ENCODE data around the gene WDR48.
"Not testable (repeated sequence)": the region's sequence is repeated elsewhere in the genome, so short reads cannot be mapped to it uniquely, and the experiment has no call there.

WDR48 gene

DNA sequence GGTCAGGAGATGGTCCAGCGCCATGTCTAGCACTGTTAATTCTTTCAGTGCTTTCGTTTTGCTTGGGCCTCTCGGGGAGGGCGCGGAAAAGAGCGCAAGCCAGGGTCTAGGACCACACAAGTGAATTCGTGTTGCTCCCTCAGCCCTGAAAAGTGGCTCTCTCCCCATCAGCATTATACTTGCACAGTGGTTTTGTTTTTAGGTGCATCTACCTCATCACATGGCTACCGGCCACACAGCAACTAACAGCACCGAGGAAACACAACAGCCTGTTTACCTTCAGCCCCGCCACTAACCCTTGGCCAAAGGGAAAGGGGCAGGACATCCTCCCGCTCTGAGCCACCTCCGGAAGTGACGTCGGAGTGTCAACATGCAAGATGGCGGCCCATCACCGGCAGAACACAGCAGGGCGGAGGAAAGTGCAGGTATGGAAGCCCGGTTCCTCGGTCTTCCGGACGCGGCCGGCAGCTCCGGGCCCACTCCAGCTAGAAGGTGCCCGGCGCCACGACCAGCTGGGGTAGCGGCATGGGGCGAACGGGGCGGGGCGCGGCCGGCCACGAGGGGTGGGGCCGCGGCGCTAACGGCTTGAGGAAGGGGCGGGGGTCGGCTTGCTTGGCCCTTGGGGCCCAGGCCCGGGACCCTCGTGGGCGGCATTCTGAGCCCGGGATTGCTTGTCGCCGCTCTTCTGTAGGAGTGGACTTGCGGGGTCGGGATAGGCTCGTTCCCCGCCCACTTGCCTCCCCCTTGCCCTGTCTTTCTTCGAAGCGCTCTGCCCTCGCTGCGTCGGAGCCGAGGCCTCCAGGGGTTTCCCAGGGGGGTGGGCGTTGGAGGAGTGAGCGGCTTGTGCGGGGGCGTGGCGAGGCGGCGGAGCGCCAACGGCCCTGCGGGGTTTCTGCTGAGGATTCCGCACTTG, at the start of gene WDR48, which contains the start of gene SCN11A:
TSS of gene WDR48 (plus strand) at position 368 of the 913 bp plus-strand sequence. CDS start at position 378, 10 bp downstream.
TSS of gene SCN11A (minus strand) at position 296 of the 913 bp plus-strand sequence. CDS start 101,582 bp downstream, outside the sequence.
- DNase-seq: peak; percentile 77 to 89 (median 84)

DNA sequence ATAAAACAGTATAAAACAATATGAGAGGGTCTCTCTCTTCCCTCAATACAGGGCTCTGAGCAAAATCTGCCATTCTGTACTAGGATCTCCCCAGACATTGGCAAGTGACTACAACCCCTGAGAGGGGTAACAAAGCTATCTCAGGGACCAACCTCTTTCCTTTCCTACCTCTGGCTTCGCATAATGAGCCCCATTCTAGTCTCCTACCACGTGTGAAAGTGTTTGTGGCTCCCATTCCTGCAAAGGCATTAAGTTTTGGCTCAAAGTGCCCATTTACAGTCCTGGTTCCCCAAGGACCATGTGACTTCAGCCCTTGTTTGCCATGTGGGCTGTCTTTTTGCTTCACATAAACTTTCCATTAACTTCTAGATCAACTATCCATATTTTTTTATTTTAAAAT, 46.5 kb upstream of the WDR48 start:
- DNase-seq: no peak

DNA sequence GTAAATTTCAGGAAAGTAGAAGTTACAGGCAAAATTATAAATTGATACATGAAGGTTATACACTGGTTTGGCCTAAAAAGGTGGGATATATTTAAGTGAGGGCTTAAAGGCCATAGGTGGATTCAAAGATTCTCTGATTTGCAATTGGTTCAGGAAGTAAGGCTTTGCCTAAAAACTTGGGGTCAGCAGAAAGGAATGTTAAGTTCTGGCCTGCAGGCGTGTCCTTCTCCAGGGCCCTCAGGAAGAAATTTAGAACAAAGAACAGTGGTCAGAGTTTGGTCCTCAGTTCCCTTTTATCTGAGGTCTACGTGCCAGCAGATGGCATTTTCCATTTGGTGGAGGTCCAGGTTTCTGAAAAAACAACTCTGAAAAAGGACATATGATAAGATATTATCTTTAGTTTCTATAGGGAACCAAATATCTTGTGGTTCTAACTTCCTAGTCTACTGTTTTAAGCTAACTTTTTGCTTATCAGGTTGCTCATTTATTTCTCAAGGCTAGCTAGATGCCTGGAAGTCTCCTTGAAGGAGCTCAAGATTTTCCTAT, 40.6 kb upstream of the WDR48 start:
- no peak for DNase-seq

DNA sequence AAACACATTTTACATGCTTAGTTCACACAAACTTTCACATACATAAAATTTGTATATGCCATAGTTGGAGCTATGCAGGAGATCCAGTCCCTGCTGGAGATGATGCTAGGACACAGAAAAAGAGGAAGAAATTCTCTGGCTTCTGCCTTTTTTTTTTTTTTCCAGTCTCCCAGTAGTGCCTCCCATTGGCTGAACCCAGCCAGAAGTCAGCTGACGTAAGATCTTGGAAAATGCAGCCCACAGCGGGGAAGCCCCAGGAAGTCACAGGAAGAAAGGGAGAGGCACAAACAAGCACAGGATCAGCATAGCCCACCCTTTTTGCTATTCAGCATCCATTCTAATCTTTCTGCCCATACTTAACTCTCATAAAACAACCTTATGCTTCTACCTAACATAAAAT, 38.5 kb upstream of the WDR48 start:
- DNase-seq: no peak

DNA sequence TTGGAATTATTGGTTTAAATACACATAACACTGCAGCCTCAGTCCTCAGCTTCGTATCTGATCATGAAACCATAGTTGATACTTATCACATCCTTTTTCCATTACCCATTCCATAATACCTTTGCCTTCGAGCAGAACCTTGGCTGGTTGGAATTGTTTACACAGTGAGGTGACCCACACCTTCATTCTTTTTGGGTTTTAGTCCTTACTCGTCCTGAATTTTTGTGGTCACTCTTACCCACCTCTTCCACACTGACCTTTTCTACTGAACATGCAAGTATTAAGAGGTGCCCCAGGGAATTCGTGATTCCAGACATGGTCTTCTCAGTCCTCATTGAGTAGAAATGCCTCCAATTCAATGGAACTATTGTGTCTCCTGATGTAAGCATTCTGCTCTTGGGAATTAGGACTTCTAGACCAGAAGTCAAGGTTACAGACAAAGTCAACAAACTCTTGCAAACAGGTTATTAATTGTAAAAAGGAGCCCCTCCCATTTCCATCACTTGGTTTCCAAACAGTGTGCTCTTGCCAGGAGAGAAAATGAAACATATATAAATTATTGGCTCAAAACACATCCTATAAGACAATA, 37.8 kb upstream of the WDR48 start:
- no peak for DNase-seq

DNA sequence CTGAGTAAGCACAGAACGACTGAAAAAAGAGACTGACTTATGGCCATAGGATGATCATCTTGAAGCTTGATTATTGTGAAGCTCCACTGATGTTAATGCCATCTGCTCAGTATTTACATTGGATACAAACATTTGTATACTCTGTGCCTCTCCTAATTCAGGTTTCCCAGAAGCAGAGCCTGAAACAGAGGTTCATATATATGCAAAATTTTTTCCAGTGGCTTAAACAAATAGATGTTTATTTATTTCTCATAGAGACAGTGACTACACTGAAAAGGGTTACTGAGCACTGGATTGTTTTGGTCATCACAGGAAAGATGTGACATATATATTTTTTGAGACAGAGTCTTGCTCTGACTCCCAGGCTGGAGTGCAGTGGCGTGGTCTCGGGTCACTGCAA, 36.4 kb upstream of the WDR48 start:
- DNase-seq: no peak

DNA sequence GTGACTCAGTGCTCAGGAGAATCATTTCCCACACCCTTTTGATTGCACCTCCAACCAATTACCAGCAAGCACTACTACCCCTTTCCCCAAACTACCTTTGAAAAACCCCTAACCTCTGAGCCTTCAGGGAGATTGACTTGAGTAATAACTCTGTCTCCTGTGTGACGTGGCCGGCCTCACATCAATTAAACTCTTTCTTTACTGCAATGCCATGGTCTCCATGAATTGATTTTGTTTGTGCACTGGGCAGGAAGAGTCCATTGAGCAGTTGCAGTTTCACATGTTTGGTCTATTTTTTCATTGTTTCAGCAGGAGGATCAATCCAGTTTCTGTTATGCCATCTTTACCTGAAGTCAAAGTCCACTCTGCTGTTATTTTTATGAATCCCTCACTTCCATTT, 32.5 kb upstream of the WDR48 start:
- no peak for DNase-seq

DNA sequence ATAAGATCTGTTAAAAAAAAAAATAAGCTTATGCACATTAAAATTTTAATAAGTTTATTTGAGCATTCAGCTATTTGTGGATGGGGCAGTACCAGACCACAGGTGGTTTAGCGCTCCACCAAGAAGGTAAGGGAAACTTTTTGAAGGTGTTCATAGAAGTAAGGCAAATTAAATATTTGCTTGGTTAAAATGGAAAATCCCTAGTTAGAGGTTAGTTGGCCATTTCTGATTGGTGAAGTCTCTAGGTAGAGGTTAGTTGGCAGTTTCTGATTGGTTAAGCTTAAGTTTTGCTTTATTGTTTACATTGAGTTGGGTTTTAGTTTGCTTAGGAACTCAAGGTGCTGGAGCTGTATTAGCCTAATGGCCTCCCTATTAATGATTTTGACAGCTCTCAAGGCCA, 30.8 kb upstream of the WDR48 start:
- DNase-seq: no peak

DNA sequence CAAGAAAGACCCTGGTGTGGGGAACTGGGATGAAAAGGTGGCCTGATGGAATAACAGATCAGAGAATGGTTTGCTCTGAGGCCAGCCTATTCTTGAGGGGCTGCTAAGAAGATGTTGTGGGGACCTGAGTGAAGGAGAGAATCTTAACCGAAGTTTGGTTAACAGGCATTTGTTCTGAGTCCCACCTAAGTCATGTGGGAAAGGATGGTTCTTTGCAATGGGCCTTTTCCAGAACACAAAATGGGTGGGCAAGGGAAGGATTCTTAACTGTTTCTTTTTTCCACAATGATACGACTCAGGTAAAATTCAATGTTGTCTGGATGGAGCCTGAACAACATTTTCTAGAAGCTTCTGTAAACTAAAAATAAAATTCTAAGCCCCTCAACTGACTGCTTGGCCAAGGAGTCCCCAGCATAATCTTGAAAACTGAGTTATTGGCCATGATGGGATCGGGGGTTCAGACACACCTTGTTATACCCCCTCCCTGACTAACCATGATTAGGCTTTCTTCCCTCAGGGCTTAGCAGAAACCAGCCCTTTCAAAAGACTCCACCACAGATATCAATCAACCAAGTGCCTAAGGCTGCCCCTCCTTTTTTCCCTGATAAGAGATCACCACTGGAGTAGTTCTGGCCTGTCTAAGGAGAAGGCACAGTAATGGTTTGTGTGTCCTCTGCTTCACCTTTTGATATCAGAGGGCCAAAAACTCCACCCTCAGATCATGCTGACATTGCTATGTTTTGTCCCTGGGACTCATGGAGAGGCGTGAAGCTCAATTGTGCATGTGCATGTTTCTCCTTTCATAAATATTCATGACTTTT, 30.1 kb upstream of the WDR48 start:
- DNase-seq: no peak

DNA sequence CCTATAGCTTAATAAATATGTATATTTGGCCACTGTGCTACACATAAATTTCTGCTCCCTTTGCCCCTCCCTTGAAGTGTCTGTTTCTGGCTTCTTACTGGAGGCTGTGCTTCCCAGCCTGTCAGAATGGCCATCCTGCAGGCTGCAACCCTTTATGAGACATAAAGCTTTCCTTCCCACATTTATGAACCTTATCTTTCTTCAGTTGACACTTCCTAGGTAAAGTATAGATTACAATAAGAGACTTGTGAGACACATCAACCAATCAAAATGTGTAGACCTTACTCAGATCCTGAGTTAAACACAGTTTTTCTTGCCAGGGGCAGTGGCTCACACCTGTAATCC, 29.6 kb upstream of the WDR48 start:
- no peak for DNase-seq

DNA sequence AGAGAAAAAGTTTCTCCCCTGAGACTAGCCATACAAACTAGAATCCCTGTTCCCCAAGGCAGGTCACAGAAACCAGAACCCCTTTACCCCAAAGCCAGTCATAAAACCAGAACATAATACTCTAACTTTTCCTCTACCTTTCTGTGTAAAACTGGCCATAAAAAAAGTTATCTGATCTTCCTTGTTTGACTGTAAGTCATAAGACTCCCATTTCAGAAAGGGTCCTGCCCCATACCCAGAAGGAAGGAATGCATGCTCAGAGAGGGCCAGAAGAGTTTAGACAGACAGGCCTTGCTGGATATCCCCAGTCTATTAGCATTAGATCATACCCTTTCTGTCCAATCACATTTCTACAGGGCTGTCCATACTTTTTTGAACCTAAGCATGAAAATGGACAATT, 27.3 kb upstream of the WDR48 start:
- DNase-seq: no peak

DNA sequence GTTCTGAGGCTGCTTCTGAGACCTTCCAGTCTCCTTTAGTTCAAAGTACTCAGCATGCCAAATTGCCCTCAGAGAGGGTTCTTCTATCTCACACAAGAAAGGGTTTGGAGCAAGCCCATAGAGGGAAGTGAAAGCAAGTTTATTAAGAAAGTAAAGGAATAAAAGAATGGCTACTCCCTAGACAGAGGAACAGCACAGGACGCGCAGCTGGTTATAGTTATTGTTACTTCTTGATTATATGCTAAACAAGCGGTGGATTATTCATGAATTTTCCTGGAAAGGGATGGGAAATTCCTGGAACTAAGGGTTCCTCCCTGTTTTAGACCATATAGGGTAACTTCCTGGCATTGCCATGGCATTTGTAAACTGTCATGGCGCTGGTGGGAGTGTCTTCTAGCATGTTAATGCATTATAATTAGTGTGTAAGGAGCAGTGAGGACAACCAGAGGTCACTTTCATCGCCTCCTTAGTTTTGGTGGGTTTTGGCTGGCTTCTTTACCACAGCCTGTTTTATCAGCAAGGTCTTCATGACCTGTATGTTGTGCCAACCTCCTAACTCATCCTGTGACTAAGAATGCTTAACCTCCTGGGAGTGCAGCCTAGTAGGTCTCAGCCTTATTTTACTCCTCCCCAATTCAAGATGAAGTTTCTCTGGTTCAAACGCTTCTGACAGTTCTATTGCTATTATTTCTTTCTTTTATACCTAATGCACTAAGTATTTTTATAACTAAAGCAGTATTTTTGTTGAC, 26.4 kb upstream of the WDR48 start:
- no peak for DNase-seq

DNA sequence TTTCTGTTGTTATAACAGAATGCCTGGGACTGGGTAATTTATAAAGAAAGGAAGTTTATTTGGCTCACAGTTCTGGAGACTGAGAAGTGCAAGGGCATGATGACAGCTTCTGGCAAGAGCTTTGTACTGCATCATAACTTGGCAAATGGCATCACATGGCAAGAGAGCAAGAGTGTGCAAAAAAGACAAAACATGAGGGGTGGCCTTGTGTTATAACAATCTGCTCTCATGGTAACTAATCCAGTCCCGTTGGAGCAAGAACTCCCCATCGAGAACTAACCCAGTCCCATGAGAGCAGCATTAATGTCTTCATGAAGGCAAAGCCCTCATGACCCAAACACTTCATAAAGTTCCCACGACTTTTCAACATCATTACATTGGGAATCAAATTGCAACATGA, 23.3 kb upstream of the WDR48 start:
- DNase-seq: no peak

DNA sequence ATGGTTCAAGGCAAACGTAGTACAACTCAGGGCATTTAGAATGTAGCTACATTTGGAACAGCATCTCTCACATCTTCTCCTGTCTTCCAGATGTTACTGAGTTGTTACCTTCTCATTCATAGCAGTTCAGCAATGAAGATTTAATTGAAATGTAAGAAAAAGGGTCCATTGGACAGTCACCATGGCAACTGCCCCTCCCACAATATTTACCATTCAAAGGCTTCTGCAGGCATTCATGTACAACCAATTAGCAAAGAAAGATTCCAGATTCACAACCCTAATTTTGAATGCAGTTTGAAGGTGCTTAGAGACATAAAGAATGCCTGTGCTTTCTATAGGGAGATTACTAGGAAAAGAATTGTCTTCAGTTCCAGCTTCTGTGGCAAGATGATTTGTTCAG, 22.3 kb upstream of the WDR48 start:
- no peak for DNase-seq

DNA sequence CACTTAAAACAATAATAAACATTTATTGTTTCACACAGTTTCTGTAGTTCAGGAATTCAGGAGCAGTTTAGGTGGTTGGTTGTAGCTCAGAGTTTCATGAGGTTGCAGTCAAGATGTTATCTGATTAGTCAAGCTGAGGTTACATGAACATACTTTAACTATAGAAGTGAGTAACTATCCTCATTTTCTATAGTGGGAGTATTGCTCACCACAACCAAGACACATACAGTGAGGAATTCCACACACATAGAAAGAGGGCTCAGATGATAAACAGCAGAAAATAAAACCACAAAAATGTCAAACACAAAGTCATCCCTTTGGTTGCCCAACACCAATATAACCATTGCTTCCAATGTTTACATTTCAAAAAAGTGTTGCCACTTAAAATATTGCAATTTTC, 13.7 kb upstream of the WDR48 start:
- DNase-seq: no peak

DNA sequence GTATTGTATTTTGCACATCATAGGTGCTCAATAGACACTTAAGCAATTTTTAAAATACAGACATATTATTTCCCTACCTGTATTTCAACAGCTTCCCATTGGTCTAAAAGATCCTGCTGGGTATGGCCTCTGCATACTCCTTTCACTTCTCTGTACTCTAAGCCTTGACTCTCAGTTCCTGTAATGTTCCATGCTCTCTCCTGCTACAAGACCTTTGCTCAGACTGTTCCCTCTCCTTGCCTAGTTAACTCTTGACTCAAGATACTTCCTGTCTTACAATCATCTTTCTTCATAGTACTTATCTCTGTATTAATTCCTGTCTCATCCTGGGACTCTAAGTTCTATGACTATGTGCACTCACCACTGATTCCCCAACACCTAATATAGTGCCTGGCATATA, 1.8 kb upstream of the WDR48 start:
- DNase-seq: no peak

DNA sequence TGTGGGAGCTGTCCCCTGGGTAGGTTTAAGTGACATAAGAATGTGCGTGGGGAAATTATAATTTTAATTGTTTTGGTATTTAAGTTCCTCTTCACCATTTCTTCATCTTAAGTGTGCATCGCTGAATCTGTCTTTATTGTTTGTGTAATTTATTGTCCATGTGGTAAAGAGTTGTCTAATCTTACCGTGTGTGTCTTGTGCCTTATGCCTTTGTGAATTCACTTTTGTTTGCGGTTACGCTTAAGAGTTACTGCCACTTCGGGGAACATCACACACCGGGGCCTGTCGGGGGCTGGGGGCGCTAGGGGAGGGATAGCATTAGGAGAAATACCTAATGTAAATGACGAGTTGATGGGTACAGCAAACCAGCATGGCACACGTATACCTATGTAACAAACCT, 767 bp downstream of the WDR48 start:
- no peak for DNase-seq

DNA sequence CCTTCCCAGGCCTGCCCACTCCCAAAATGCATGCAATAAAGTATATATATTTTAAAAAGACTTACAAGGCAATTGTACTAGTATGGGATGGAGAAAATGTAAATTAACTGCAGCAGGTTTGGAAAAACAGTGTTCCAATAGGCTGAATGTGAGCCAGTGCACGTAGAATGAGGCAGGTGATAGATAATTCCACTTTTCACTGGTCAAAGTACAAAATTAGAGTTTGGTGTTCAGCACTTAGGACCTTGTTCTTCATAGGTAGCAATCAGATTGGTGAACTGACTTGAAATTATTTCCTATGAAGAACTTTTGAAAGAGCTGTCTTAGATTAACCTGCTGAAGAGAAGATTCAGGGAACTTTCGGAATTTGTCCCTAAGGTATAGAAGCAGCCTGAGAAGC, 1.9 kb downstream of the WDR48 start:
- no peak for DNase-seq

DNA sequence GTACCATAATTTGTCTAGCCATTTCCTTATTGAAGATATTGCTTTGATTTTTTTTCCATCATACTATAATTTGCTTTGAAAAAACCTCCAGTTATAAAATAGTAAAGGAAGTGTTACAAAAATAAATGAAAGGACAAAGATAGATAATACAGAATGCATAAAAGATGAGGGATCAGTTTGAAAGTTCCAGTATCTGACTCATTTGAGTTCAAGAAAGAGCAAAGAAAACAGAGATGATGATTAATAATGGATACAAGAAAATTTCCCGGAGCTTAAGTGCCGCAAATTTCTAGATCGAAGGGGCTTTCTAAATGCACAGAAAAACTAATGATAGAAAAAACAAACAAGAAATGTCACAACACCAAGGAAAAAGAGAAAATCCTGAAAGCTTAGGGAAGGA, 4.3 kb downstream of the WDR48 start:
- DNase-seq: no peak

DNA sequence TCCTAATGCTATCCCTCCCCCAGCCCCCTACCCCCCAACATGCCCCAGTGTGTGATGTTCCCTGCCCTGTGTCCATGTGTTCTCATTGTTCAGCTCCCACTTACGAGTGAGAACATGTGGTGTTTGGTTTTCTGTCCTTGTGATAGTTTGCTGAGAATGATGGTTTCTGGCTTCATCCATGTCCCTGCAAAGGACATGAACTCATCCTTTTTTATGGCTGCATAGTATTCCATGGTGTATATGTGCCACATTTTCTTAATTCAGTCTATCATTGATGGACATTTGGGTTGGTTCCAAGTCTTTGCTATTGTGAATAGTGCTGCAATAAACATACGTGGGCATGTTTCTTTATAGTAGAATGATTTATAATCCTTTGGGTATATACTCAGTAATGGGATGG, 9.4 kb downstream of the WDR48 start:
- not testable (repeated sequence) for DNase-seq

DNA sequence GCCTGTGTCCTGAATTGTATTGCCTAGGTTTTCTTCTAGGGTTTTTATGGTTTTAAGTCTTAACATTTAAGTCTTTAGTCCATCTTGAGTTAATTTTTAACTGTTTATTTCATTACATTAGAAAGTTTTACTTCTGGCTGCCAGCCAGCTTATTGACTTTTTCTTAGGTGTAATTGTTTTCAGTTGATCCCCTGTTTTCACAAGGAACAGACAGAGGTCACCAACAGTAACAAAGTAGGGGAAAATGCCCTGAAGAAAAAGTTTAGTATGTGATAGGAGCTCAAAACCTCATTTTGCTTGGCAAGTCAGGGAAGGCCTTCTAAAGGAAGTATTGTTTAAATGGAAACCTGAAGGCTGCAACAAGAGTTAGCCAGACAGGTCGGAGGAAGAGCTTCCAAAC, 10.4 kb downstream of the WDR48 start:
- no peak for DNase-seq

DNA sequence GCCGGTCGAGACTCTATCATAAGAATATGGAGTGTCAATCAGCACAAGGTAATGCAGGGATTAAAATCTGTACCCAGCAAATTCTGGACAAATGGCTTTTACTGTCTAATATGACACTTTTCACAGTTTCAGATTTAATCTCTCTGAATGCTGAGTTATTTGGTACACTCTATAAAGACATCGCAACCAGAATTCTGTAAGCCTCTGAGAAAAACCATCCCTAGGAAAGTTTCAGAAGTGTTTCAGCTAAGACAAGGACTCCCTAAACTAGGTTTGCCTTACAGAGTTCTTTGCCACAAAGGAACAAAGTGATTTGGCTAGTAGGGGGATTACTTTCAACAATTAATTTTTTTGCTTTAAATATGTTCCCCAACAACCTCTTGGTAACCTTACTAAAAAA, 11.3 kb downstream of the WDR48 start:
- DNase-seq: no peak

DNA sequence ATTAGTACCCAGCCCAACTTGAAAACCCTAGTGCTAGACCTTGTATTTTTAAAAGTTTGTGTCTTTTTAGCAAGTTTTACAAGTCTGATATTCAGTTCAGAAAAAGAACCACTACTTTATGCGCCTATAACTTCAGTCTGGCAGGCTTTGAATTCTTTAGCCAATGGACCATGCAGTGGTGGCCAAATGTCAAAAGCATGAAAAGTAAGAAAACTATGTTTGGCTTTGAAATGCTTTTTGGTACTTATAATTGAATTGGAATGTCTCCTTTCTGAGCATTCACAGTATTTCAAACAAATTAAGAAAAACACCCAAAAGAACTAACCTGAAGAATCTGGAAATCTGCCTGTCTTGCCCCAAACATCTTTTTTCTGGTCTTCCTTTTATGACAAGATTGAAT, 12.8 kb downstream of the WDR48 start:
- DNase-seq: no peak

Measured in activated CD4-positive, CD25-positive, alpha-beta regulatory T cell (primary cell).